ENCODE results near the gene OVCH2. TPM values are rescaled to one million over a fixed set of nuclear protein-coding genes. Genes with fewer than 3 reads are reported as not detected.
A peak's percentile ranks its signal among the peaks of the same experiment; 100 is the strongest.

OVCH2 gene
- total and polyA plus RNA-seq, 10 of the 15 experiments (the other 5 are each of a cell fraction or from before 2014, with no cell fraction given) = not detected

- ChIA-PET CTCF (interaction anchor here (1.0 to 4.3 kb wide), 7 partner anchors 10 to 314 kb away, joined by 3 to 61 read pairs (median 9); partner anchors contain the start of gene PPFIBP2), POLR2A (no interaction called here), SMC1A (ENCODE audit: uncharacterized antibody, unreplicated experiment) (interaction anchor here (1.1 to 3.8 kb wide), 4 partner anchors 29 to 316 kb away, joined by 3 to 17 read pairs (median 9); no protein-coding TSS in a partner anchor), RAD21 (ENCODE audit: unreplicated experiment) (interaction anchor here (1.1 to 1.3 kb wide), 2 partner anchors 18 to 315 kb away, joined by 4 to 6 read pairs; no protein-coding TSS in a partner anchor)
- intact Hi-C loops (cut with micrococcal nuclease; ENCODE audit: unreplicated experiment) (loop anchor here (5.0 kb wide), 1 partner anchor 90 kb away; no protein-coding TSS in a partner anchor), in situ Hi-C loops (cut with MboI) (no loop called here)
- H3K4me3 ChIP-seq = no peak overlapping the region
- no peak overlapping the region for H3K9ac ChIP-seq (ENCODE audit: control insufficient read depth, insufficient read depth, low read length)
- no peak overlapping the region for H3K4me2 ChIP-seq (ENCODE audit: control insufficient read depth, insufficient read depth)
- H3K9me3 ChIP-seq (replicated peaks; ENCODE audit: control insufficient read depth, insufficient read depth, low read length) = no peaks in the 10 kb centered on the region
- no peak overlapping the region for H2AFZ ChIP-seq (ENCODE audit: control insufficient read depth, low read depth, low read length)
- no peaks in the 10 kb centered on the region for H3K27me3 ChIP-seq (replicated peaks in 1 of 2; ENCODE audit: control insufficient read depth in 2 of 2, insufficient read depth in 2 of 2, low read length in 1 of 2)
- TF ChIP-seq PML (IDR thresholded peaks at IDR 0.05; ENCODE audit: low read length) = no peak
- TF ChIP-seq POLR2A (IDR thresholded peaks at IDR 0.05; ENCODE audit: low read depth, low read length) = peak; percentile 48; the same call in 1 of the 2 replicates
- no peak for TF ChIP-seq NBN (IDR thresholded peaks at IDR 0.05)
- TF ChIP-seq MXI1 (IDR thresholded peaks at IDR 0.05; ENCODE audit: low read depth, low read length) = no peak
- BruUV-seq (replicated peaks) = no TSS peak
- H3K4me1 ChIP-seq (ENCODE audit: control insufficient read depth, insufficient read depth, low read length) = peaks cover 29% of the 10 kb centered on the region
- DNase-seq (ENCODE audit: low read depth, low spot score) (no peak), FAIRE-seq (no peak), ATAC-seq (no peak)
- no peak overlapping the region for H3K27ac ChIP-seq (ENCODE audit: control insufficient read depth, insufficient read depth)
- WGBS (ENCODE audit: insufficient coverage, insufficient replicate concordance, low lambda C conversion rate, missing lambda C conversion rate) = 93% methylated on average over 2 of the region's 2 CpGs
- H3K79me2 ChIP-seq (ENCODE audit: control insufficient read depth, insufficient read depth, low read length) = no peaks in the 10 kb centered on the region
- peaks cover 1 to 13% of the 10 kb centered on the region in 2 experiments; a peak in 3 of 4 replicates for H3K36me3 ChIP-seq (ENCODE audit: control insufficient read depth in 2 of 2, insufficient read depth in 2 of 2, low read length in 1 of 2)
- H4K20me1 ChIP-seq (ENCODE audit: control insufficient read depth, insufficient read depth) = no peaks in the 10 kb centered on the region
Observed at GRCh38 chr11:7667460-7667859, 38.8 kb downstream of the OVCH2 start.

- no peak overlapping the region for H3K4me3 ChIP-seq
- peaks cover 1 to 13% of the 10 kb centered on the region in 2 experiments; a peak in 3 of 4 replicates for H3K36me3 ChIP-seq (ENCODE audit: control insufficient read depth in 2 of 2, insufficient read depth in 2 of 2, low read length in 1 of 2)
- H3K9me3 ChIP-seq (replicated peaks; ENCODE audit: control insufficient read depth, insufficient read depth, low read length) = no peaks in the 10 kb centered on the region
- BruUV-seq (replicated peaks) = no TSS peak
- ATAC-seq (no peak), DNase-seq (ENCODE audit: low read depth, low spot score) (no peak), FAIRE-seq (no peak)
- H3K79me2 ChIP-seq (ENCODE audit: control insufficient read depth, insufficient read depth, low read length) = no peaks in the 10 kb centered on the region
- H3K4me2 ChIP-seq (ENCODE audit: control insufficient read depth, insufficient read depth) = no peak overlapping the region
- no peaks in the 10 kb centered on the region for H3K27me3 ChIP-seq (replicated peaks in 1 of 2; ENCODE audit: control insufficient read depth in 2 of 2, insufficient read depth in 2 of 2, low read length in 1 of 2)
- ChIA-PET RAD21 (ENCODE audit: unreplicated experiment) (interaction anchor here (1.0 to 2.7 kb wide), 15 partner anchors 18 to 568 kb away, joined by 3 to 18 read pairs (median 8); partner anchors contain the start of gene PPFIBP2), SMC1A (ENCODE audit: uncharacterized antibody, unreplicated experiment) (interaction anchor here (0.6 to 3.8 kb wide), 12 partner anchors 19 to 568 kb away, joined by 3 to 17 read pairs (median 4); partner anchors contain the start of gene PPFIBP2), CTCF (interaction anchor here (0.8 to 4.3 kb wide), 27 partner anchors 9 to 568 kb away, joined by 3 to 61 read pairs (median 5); partner anchors contain the start of gene PPFIBP2), POLR2A (no interaction called here)
- WGBS (ENCODE audit: insufficient coverage, insufficient replicate concordance, low lambda C conversion rate, missing lambda C conversion rate) = 91% methylated on average over 7 of the region's 7 CpGs
- H3K4me1 ChIP-seq (ENCODE audit: control insufficient read depth, insufficient read depth, low read length) = peaks cover 18% of the 10 kb centered on the region
- no peak overlapping the region for H2AFZ ChIP-seq (ENCODE audit: control insufficient read depth, low read depth, low read length)
- H3K27ac ChIP-seq (ENCODE audit: control insufficient read depth, insufficient read depth) = no peak overlapping the region
- no peak overlapping the region for H3K9ac ChIP-seq (ENCODE audit: control insufficient read depth, insufficient read depth, low read length)
- H4K20me1 ChIP-seq (ENCODE audit: control insufficient read depth, insufficient read depth) = no peaks in the 10 kb centered on the region
- TF ChIP-seq SIX5 (IDR thresholded peaks at IDR 0.05; ENCODE audit: low read depth, low read length, severe bottlenecking) = no peak
- TF ChIP-seq CHD1 (IDR thresholded peaks at IDR 0.05; ENCODE audit: low read depth, low read length) = no peak
- no peak for TF ChIP-seq ZNF592 (IDR thresholded peaks at IDR 0.05)
- TF ChIP-seq HSF1 (IDR thresholded peaks at IDR 0.05; ENCODE audit: low read depth, low read length) = no peak
- no peak for TF ChIP-seq IKZF1 (conservative IDR thresholded peaks at IDR 0.05)
- in situ Hi-C loops (cut with MboI) = no loop called here
- intact Hi-C loops (cut with micrococcal nuclease; ENCODE audit: unreplicated experiment) = loop anchor here (5.0 kb wide), 1 partner anchor 89 kb away; no protein-coding TSS in a partner anchor
Observed at GRCh38 chr11:7666292-7666866, 39.9 kb downstream of the OVCH2 start.
